DLD1 (cell line): ENCODE data around the gene RRP8.

Experiments
- in situ Hi-C: cut with HindIII; loops from 2 replicates; pipeline ENCODE4 v1.10.0; 2017; ENCODE audit warnings: low sequenced_read_pairs

RRP8 gene

DNA sequence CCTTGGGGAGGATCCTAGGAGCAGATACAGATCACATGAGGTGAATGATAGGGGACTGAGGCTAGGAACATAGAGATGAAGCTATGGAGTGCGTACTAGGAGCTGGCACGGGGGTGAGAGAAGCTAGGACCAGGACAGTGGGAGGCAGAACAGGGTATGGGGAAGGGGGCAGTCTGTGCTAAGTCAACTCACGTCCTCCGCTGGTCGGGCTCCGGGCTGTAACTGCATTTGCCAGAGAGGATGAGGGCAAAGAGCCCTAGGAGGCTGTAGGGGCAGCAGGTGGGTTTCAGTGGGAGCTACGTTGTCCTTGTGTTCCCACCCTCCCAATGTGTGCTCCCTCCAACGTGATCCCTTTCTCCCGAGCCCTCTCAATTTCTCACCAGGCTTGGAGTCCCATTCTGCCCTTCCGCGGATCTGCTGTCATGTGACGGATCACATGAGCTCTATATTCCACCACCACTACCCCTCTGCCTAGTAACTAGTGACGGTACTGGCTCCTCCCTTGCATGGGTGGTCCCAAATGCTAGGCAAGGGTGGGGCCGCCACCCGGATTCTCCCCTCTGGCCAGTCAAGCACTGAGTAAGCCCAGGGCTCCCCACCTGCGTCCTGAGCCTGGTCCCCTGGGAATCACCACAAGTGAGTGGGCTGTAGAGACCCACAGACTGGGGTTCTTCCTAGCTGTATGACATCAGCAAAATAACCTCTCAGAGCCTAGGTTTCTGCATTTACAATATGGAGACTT is 15.8 kb upstream of the RRP8 start, which contains the start of gene TPP1:
Gene TPP1 (minus strand): TSS at position 419 of the 742 bp plus-strand sequence. CDS start 22 bp downstream, at position 397.
- in situ Hi-C loops = loop anchor here (10.0 kb wide), 1 partner anchor 214 kb away; no protein-coding TSS in a partner anchor

DNA sequence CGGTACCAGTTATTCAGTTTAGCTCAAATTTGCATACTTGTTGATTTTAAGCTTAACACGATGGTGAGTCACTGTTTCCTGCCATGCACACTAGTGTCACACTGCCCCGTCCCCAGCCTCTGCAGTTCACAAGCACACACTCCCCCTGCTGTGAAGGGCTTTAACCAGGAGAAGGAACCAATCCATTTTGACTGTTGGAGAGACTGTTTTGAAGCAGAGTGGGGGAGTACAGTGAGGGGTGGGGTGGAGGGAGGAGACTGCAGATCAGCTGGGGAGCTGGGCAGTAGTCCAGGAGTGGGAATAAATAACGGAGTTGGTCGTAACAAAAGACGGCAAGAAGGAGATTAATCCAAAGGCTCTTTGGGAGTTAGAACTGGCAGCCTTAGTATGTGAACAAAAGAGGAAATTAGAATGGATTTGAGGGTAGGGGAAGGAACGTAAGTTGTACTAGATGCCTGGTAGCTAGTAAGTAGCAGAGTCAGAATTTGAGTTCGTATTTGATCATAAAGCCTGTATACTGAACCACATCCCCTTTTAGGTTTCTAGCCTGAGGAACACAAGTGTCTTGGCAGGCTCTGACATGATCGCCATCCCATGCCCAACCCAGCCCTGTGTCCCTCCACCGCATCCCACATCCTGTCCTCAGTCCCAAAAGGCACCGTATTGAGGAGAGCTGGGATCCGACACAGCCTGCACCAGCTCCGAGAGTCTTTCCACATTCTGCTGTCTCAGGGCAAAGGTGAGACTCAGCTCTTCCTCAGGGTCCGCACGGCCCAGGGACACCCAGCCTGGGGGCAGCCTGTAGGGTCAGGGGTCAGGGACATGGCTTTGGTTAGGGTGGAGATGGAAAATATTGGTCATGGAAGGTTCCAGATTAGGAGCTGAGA is 14.9 kb upstream of the RRP8 start:
- in situ Hi-C loops = loop anchor here (10.0 kb wide), 1 partner anchor 214 kb away; no protein-coding TSS in a partner anchor

DNA sequence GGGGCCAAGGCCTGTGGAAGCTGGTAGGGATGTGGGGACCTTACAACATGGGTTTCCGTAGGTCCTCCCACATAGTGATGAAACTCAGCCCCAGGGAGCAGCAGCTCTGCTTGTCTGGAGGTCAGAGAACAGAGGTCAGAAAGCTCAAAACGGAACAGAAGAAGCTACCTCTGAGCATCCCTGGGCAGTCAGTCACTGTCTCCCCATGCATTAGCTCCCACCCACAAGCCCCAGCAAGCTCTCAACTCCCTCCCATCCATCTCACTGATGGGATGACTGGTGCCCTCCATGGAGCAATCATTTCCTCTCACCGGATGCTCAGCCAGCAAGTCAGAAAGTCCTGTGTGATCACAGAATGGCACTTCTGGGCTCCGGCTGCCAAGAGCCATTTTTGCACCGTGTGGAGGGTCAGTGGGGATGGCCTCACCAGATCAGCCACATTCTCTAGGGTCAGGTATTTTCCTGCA is 13.9 kb upstream of the RRP8 start:
- in situ Hi-C loops = loop anchor here (10.0 kb wide), 1 partner anchor 213 kb away; no protein-coding TSS in a partner anchor

DNA sequence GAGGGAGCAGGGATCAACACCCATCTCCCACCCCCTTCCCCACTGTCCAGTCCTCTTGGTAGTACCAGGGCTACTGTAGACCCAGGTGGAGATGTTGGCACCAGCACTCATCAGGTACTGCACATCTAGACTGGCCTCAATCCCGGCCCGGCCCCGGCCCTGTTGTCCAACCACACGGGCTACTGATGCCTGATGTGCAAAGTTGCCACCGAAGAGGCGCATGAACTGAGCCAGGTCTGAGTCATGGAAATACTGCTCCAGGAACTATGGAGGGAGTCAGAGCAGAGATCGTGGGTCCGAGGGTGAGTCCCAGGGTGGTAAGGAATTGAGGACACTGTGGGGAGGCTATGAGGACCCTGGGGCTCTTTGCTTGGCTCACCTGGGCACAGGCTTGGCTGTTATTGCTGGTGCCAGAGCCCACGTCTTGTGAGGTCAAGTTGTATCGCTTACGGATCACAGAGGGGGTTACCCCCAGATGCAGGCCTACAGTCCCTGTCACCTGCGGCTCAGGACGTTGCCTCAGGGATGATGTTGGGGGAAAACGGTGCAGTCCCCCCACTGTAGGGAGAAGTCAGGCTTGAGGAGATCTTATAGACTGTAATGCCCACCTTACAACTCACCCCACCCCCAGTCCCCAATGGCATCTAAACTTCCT is 13.3 kb upstream of the RRP8 start:
- in situ Hi-C loops = loop anchor here (10.0 kb wide), 1 partner anchor 212 kb away; no protein-coding TSS in a partner anchor

DNA sequence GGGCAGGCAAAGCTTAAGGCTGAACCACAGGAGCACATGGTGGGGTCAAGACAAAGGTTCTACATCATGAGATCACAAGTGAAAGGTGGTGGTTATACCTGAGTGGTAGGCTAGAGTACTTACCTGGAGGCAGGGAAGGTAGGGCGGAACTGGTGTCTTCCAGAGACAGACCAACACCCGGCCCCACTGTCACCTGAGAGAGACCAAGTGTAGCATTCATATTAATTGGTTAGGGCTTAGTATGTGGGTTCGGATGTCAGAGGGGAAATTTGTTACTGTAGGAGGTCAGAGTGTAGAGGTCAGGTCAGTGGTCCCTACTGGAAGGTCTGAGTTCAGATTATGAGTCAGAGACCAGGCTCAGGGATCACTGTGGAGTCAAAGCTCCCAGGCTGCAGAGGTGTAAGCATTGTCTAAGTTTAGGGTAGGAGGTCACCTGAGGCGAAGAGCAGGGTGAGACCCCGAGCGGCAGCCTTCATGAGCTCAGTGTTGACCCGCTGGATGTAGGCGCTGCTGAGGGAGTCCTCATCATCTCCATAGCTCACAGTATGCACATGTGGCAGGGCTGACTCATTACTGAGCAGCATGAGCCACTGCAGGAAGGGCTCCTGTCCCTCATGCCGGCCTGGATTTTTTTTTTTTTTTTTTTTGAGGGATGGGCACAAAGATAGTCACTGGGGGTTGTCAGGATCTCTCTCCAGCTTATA is 12.6 kb upstream of the RRP8 start:
- in situ Hi-C loops = loop anchor here (10.0 kb wide), 1 partner anchor 211 kb away; no protein-coding TSS in a partner anchor

DNA sequence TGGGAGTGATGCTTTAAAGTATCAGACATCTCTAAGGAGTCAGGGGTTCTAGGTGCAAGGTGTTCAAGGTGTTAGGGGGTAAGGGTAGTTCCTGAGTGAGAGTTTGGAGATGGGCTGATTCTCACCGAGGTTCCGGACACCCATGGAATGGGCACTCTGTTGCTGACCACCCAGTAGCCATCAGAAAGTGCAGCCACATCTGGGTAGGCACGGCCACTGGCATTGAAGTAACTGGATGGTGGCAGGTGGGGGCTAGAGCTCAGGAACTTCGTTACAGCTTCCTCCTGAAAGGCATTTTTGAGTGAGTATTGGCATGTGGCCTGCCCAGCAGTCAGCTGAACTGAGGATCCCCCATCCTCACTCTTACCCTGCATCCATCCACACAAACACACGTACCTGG is 11.6 kb upstream of the RRP8 start:
- in situ Hi-C loops = loop anchor here (10.0 kb wide), 1 partner anchor 210 kb away; no protein-coding TSS in a partner anchor

DNA sequence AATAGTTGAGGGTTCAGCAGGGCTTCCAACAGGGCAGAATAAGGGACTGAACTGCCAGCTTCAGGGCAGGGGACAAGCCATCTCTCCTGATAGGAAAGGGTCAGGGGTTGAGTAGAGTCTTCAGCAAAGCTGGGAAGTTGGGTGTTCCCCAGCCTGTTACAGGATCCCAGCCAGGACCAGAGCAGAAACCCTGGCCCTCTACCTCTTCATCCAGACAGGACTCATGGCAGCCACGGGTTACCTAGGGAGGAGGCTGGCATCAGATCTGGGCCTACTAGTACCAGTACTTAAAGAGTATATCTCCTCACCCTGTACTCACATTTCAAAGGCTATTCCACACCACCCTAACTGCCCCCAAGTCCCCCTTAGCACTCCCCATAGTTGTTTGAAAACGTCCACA is 11.0 kb upstream of the RRP8 start:
- in situ Hi-C loops = loop anchor here (10.0 kb wide), 1 partner anchor 210 kb away; no protein-coding TSS in a partner anchor

DNA sequence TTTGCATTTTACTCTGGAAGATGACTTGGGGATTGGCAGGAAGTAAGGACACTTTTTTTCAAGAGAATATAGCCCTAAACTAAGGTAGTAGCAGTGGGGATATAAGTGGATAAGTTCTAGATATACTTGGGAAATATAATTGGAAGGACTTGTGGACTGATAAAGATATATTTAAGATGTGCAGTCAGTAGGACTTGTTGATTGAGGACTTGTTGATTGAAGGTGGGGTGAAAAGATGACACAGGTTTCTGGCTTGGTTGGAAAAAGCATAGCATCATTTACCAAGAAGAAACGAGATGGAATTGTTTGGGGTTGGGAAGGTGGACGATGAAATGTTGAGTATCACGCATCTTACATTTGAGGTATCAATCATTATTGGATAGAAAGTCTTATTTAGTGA is 10.1 kb upstream of the RRP8 start:
- in situ Hi-C loops = loop anchor here (10.0 kb wide), 1 partner anchor 209 kb away; no protein-coding TSS in a partner anchor

DNA sequence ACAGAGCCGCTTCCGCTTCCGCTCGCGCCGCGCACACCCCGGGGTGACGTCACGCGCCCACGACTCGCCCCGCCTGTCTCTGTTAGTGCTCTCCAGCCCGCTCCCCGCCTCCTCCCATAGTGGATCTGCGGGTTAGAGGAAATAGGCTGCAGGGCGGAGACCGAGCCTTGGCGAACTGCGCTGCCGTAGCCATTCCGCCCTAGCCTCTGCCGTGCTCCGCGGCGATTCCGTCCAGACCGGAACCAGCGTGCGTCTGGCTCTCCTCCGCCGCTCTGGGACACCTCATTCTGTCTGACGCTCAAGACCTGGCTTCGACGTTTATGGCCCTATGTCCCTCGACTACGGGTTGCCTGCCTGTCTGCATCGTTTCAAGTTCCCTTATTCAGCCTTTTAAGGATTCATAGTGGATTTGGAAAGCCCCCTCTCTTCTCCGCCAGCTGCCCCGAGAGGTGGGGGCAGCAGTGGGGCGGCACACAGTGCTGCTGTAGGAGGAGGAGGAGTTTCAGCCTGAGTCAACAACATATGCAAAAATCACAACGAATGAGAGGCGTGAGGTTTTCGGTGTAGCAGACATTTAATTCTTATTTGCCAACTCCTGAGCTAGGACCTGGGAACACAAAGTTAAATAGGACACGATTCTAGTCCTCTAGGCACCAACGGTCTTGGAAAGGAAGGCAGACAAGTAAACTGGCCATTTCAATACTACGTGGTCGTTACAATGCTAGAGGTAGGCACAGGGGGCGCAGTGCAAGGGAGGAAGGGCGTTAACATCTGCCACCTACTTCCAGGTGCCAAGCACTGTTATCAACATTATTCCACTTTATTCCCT is 9.0 kb upstream of the RRP8 start, which contains the start of gene TAF10:
Gene TAF10 (minus strand): TSS at position 4 of the 829 bp plus-strand sequence. CDS start 27 bp downstream, outside the sequence.
- in situ Hi-C loops = loop anchor here (10.0 kb wide), 1 partner anchor 208 kb away; no protein-coding TSS in a partner anchor

DNA sequence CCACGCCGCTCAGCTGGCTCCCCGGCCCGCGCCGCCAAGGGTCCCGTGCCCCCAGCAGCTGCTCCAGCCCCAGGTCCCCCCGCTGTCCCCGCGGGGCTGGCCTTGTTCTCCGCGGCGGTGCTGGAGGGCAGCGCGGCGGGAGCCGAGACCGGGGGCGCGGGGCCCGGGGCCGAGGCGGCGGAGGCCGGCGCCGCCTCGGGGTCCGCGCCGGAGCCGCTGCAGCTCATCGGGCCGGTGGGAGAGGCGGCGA is 8.5 kb upstream of the RRP8 start:
- in situ Hi-C loops = loop anchor here (10.0 kb wide), 1 partner anchor 207 kb away; no protein-coding TSS in a partner anchor

DNA sequence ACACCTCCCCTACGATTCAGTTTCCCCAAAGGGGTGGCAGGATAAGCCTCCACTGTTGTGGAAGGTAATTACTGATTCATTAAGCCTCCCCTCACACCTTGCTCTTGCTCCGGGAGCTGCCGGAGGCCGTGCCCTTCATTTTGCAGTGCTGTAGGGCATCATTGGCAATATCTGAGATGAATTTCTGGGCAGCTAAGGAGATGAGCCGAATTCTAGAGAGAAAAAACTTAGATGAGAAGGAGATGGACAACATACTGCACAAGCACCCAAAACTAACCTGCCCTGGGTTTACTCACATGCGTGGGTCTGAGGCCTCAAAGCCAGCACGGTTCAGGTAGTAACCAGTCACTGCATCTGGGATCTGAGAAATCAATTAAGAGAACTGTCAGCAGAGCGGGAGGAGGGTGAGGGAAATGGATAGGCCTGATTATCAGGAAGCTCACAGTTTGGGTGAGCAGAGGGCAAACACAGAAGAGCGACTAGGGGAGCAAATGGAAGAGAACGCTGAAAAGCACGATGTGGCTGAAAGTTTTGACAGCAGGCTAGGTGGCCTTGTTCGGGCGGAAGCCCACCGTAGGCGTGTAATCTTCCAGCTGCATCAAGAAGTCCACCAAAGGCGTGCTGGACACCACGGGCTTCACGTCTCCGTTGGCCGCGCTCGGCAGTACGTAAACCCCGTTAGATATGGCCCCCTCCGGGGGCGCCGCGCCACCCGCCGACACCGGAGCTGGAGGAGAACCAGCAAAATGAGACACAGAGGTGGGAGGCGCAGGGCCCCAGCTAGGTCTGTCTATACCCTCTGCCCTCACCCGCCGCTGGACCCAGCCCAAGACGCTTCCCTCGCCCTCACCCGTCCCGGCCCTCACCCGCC is 7.9 kb upstream of the RRP8 start:
- in situ Hi-C loops = loop anchor here (10.0 kb wide), 1 partner anchor 207 kb away; no protein-coding TSS in a partner anchor

DNA sequence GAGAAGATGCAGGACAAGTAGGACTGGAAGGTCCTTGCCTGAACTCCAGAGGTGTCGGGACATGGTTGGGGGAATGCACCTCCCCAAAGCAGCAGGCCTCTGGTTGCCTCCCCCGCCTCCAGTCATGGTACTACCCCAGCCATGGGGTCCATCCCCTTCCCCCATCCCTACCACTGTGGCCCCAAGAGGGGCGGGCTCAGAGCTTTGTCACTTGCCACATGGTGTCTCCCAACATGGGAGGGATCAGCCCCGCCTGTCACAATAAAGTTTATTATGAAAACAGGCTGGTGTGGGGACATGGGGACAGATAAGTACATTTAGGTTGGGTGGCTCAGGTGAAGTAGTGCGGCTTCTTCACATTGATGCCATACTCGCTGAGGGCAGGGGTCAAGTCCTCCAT is 7.2 kb upstream of the RRP8 start:
- in situ Hi-C loops = loop anchor here (10.0 kb wide), 1 partner anchor 206 kb away; no protein-coding TSS in a partner anchor

DNA sequence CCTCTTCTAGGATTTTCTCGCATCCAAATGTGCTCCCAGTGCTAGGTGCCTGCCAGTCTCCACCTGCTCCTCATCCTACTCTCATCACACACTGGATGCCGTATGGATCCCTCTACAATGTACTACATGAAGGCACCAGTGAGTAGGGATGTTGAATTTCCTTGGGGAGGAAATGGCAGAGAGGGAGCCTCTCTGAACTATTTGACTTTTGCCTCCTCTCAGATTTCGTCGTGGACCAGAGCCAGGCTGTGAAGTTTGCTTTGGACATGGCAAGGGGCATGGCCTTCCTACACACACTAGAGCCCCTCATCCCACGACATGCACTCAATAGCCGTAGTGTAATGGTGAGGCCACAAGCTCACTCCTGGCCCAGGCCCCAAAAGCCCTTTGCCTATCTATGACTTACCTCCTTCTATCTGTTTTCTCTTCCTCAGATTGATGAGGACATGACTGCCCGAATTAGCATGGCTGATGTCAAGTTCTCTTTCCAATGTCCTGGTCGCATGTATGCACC is 6.1 kb upstream of the RRP8 start:
- in situ Hi-C loops = loop anchor here (10.0 kb wide), 1 partner anchor 205 kb away; no protein-coding TSS in a partner anchor

DNA sequence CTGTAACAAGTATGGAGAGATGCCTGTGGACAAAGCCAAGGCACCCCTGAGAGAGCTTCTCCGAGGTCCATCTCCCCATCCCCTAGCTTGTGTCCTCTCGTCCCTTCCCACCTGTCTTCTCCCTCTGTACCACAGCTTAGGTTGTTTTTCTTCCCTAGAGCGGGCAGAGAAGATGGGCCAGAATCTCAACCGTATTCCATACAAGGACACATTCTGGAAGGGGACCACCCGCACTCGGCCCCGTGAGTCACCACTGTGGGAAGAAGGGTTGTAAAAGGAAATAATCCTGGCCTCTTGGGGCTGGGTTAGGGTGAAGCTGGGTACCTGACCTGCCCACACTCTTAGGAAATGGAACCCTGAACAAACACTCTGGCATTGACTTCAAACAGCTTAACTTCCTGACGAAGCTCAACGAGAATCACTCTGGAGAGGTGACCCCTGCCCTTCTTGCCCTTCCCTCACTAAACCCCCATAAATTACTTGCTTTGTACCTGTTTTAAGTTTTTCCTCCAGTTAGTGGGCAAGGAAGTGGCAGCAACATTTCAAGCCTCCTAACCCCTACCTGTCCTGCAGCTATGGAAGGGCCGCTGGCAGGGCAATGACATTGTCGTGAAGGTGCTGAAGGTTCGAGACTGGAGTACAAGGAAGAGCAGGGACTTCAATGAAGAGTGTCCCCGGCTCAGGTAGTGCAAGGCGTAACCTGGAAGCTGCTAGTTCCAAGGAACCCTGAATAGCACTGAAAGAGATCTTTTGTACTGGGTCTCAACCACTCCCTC is 5.5 kb upstream of the RRP8 start:
- in situ Hi-C loops = no loop called here

DNA sequence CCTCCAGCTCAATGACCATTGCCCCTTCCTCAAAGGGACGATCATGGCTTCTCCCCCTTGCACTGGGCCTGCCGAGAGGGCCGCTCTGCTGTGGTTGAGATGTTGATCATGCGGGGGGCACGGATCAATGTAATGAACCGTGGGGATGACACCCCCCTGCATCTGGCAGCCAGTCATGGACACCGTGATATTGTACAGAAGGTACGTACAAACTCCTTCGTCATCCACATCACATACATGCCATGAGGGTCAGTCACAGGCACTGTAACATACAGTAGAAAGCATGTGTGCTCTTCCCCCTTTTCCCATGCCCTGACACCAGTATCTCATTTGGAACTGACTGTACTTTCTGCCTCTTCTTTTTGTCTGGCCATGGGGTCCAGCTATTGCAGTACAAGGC is 4.6 kb upstream of the RRP8 start:
- in situ Hi-C loops = no loop called here

DNA sequence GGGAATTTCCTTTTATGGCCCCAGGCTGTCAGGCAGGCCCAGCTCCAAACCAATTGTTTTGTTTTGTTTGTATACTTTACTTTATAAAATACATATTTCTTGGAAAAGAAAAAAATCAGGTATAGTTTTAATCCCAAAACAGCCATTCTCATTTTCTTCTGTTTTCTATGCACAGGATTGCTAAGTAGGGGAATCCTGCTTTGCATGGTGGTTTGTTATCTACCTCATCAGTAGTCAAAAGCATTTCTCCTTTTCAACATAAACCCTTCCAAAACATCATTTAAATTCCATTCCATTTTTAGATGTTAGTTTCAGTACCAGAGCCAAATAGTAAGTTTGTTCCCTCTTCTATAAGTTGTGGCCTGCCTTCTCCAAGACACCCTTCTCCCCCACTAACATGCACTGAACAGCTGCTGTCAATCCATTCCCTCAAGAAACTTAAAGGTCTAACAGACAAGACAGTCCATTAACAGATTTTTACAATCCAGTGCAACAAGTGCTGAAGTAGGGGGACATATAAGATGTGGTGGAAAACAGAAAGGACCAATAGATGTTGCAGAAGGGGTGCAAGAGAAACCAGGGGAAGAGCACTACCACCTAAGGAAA is 3.9 kb upstream of the RRP8 start:
- in situ Hi-C loops = no loop called here
